Stomach (tissue), 4 donors: ENCODE measurements around the gene RIMBP2.

Experiments
- POLR2A ChIP-seq, 4 donors: fragments of 450-650 bp; IDR thresholded peaks; one replicate each; pipeline ENCODE4 v1.6.1; 2016; ENCODE audit warnings: antibody characterized with exemption in 4 of 4, control low read depth in 2 of 4, mild to moderate bottlenecking in 1 of 4, moderate library complexity in 1 of 4
- TF ChIP-seq, protein P1 (sequence below), 7 experiments: fragments of 450-650 bp in 4 of 7; fragments of 200-600 bp in 3 of 7; sonication (generic) in 3 of 7; IDR thresholded peaks; one replicate each; pipeline ENCODE4 v1.5.1; 2016 to 2019; ENCODE audit warnings: antibody characterized with exemption in 7 of 7, control low read depth in 2 of 7, mild to moderate bottlenecking in 1 of 7

DNA sequence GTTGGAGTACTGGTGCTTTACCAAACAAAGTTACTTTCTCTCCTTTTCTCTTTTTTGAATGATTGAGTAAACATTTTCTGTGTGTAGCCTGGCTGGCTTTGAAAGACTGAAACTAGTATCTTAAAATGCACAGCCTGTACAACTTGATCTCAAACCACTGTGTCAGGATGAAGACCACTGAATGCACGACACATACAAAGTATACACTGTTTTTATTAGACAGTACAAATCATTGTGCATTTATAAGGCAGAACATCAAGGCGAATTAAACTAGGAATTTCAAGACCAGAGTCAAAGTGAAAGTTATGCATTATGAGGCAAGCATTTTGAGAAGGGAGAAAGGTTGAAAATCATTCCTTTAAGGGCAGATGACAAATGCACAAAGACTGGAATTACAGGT lies 319.4 kb downstream of the RIMBP2 start:
- TF ChIP-seq, protein P1, sequence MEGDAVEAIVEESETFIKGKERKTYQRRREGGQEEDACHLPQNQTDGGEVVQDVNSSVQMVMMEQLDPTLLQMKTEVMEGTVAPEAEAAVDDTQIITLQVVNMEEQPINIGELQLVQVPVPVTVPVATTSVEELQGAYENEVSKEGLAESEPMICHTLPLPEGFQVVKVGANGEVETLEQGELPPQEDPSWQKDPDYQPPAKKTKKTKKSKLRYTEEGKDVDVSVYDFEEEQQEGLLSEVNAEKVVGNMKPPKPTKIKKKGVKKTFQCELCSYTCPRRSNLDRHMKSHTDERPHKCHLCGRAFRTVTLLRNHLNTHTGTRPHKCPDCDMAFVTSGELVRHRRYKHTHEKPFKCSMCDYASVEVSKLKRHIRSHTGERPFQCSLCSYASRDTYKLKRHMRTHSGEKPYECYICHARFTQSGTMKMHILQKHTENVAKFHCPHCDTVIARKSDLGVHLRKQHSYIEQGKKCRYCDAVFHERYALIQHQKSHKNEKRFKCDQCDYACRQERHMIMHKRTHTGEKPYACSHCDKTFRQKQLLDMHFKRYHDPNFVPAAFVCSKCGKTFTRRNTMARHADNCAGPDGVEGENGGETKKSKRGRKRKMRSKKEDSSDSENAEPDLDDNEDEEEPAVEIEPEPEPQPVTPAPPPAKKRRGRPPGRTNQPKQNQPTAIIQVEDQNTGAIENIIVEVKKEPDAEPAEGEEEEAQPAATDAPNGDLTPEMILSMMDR (IDR thresholded peaks at IDR 0.05): no peak
- no peak for TF ChIP-seq POLR2A (IDR thresholded peaks at IDR 0.05)
